Uterus (tissue), 4 donors: ENCODE data around the gene STKLD1. TPM values are rescaled to one million over a fixed set of nuclear protein-coding genes. Genes with fewer than 3 reads are reported as not detected.
A peak's percentile ranks its signal among the peaks of the same experiment; 100 is the strongest.

ENCODE experiments used
- DNase-seq, 2 donors: peaks; one replicate each; pipeline ENCODE4 v3.0.0-alpha.2; 2019 to 2020
- H3K27ac ChIP-seq, 2 donors: fragments of 200-600 bp; sonication (generic); 1 replicate in 1 of 2; 2 replicates in 1 of 2; pipeline ENCODE4 v1.5.1; 2016 to 2018
- H3K27me3 ChIP-seq, 2 donors: fragments of 200-600 bp; sonication (generic); one replicate each; pipeline ENCODE4 v1.5.1; 2018 to 2019; ENCODE audit warnings: control low read depth in 1 of 2
- H3K36me3 ChIP-seq, 2 donors: fragments of 200-600 bp; sonication (generic); one replicate each; pipeline ENCODE4 v1.5.1; 2019; ENCODE audit warnings: control low read depth in 1 of 2
- H3K4me1 ChIP-seq, 2 donors: fragments of 200-600 bp; sonication (generic); one replicate each; pipeline ENCODE4 v1.5.1; 2018 to 2019; ENCODE audit warnings: control low read depth in 1 of 2
- H3K4me3 ChIP-seq, 2 donors: fragments of 200-600 bp; sonication (generic); 1 replicate in 1 of 2; 2 replicates in 1 of 2; pipeline ENCODE4 v1.5.1; 2018 to 2019; ENCODE audit warnings: mild to moderate bottlenecking in 1 of 2
- H3K9me3 ChIP-seq, 2 donors: fragments of 200-600 bp; sonication (generic); one replicate each; pipeline ENCODE4 v1.5.1; 2019; ENCODE audit warnings: control low read depth in 1 of 2
- CTCF ChIP-seq, 4 experiments: fragments of 200-600 bp in 2 of 4; fragments of 450-650 bp in 2 of 4; sonication (generic) in 2 of 4; IDR thresholded peaks; one replicate each; pipeline ENCODE4 v1.5.1; 2016 to 2019; ENCODE audit warnings: antibody characterized with exemption in 4 of 4, mild to moderate bottlenecking in 2 of 4, moderate library complexity in 1 of 4
- POLR2A ChIP-seq, 2 donors: fragments of 450-650 bp; IDR thresholded peaks; one replicate each; pipeline ENCODE4 v1.6.1; 2016; ENCODE audit warnings: antibody characterized with exemption in 2 of 2, mild to moderate bottlenecking in 1 of 2, moderate library complexity in 1 of 2
- intact Hi-C: fragments of 100-400 bp; cut with DNase I; formaldehyde crosslinking; loops from one replicate; pipeline ENCODE4 v1.15.1; 2023; ENCODE audit warnings: low total_unique reads
- total RNA-seq, 4 donors: library from RNA; depleted of rRNA in 3 of 4; stranded (reverse); fragments of >200 nt in 3 of 4; gene quantifications; one replicate each; pipeline versions ENCODE4 v1.1.0 to v1.2.4, GENCODE V29; 2014 to 2023
- donor health status: DM: yes; HTN: yes; CAD: no.

STKLD1 gene
- total RNA-seq, 4 donors from 2014 or later: 0.88 to 1.7 (median 1.5) TPM; not detected in 1

- H3K4me1 ChIP-seq: no peaks in the 10 kb centered on the region
- H3K27ac ChIP-seq: no peak overlapping the region
- no peaks in the 10 kb centered on the region for H3K36me3 ChIP-seq
- no peaks in the 10 kb centered on the region for H3K9me3 ChIP-seq
- H3K27me3 ChIP-seq: no peaks in the 10 kb centered on the region
- intact Hi-C loops: loop anchor here (5.0 kb wide), 1 partner anchor 79 kb away; no protein-coding TSS in a partner anchor
- no peak for DNase-seq
- TF ChIP-seq POLR2A (IDR thresholded peaks at IDR 0.05): no peak
- TF ChIP-seq CTCF (IDR thresholded peaks at IDR 0.05): no peak
- H3K4me3 ChIP-seq: no peak overlapping the region
These were observed 31.9 kb downstream of the STKLD1 start for GRCh38 chr9:133408042-133408441.

- DNase-seq: no peak
- Histone ChIP-seq H3K4me3 (no peak overlapping the region), H3K4me1 (peaks cover 0 to 8% of the 10 kb centered on the region in 2 donors), H3K9me3 (no peaks in the 10 kb centered on the region), H3K36me3 (no peaks in the 10 kb centered on the region), H3K27ac (no peak overlapping the region), H3K27me3 (no peaks in the 10 kb centered on the region)
- no peak for TF ChIP-seq CTCF (IDR thresholded peaks at IDR 0.05)
- no peak for TF ChIP-seq POLR2A (IDR thresholded peaks at IDR 0.05)
- intact Hi-C loops: no loop called here
These were observed 39.0 kb downstream of the STKLD1 start for GRCh38 chr9:133415170-133415569.

- intact Hi-C loops: no loop called here
- Histone ChIP-seq H3K27me3 (no peaks in the 10 kb centered on the region), H3K9me3 (no peaks in the 10 kb centered on the region), H3K36me3 (no peaks in the 10 kb centered on the region), H3K27ac (peak within 1 kb of the TSS; percentile 87 to 90), H3K4me1 (peaks cover 0 to 8% of the 10 kb centered on the region in 2 donors), H3K4me3 (peak within 1 kb of the TSS; percentile 65 to 88)
- TF ChIP-seq CTCF (IDR thresholded peaks at IDR 0.05) (peak in 1 of 4 experiments; percentile 9), POLR2A (IDR thresholded peaks at IDR 0.05) (peak in 1 of 2 donors; percentile 54)
- DNase-seq: peak; percentile 78 to 85
These were observed 41.6 kb downstream of the STKLD1 start, which contains the start of gene REXO4 for GRCh38 chr9:133417541-133418461. REXO4 (minus strand) TSS chr9:133418010; CDS start chr9:133417844, 166 bp downstream.

- intact Hi-C loops: no loop called here
These were observed 42.8 kb downstream of the STKLD1 start for GRCh38 chr9:133419005-133419404.

More at GRCh38 chr9:133419005-133419404, 42.8 kb downstream of the STKLD1 start:
- Histone ChIP-seq H3K36me3 (no peaks in the 10 kb centered on the region), H3K4me3 (no peak overlapping the region), H3K27ac (no peak overlapping the region), H3K9me3 (no peaks in the 10 kb centered on the region), H3K27me3 (no peaks in the 10 kb centered on the region), H3K4me1 (peaks cover 0 to 8% of the 10 kb centered on the region in 2 donors)
- no peak for DNase-seq
- TF ChIP-seq CTCF (IDR thresholded peaks at IDR 0.05): no peak
- no peak for TF ChIP-seq POLR2A (IDR thresholded peaks at IDR 0.05)
